ENCODE measurements around the gene MKI67. TPM values are rescaled to one million over a fixed set of nuclear protein-coding genes. Genes with fewer than 3 reads are reported as not detected.
"Not testable (repeated sequence)": the region's sequence is repeated elsewhere in the genome, so short reads cannot be mapped to it uniquely, and the experiment has no call there.

MKI67 gene
- total RNA-seq, 1 donor, result 2.5 TPM

- Histone ChIP-seq H3K27ac (ENCODE audit: low read depth, low read length) (no peak overlapping the region), H3K27me3 (ENCODE audit: insufficient read depth, low read length) (no peaks in the 10 kb centered on the region), H3K36me3 (ENCODE audit: insufficient read depth, low read length) (no peaks in the 10 kb centered on the region), H3K79me2 (ENCODE audit: insufficient read depth, low read length) (no peaks in the 10 kb centered on the region), H3K4me3 (ENCODE audit: insufficient read depth, low read length) (no peak overlapping the region), H2AFZ (ENCODE audit: low read length) (no peak overlapping the region), H4K20me1 (ENCODE audit: insufficient read depth, low read length) (no peaks in the 10 kb centered on the region), H3K4me2 (ENCODE audit: insufficient read depth, low read length) (no peak overlapping the region), H3K4me1 (ENCODE audit: insufficient read depth, low read length) (no peaks in the 10 kb centered on the region), H3K9me3 (ENCODE audit: low read depth, low read length) (no peaks in the 10 kb centered on the region)
- TF ChIP-seq, protein P1, sequence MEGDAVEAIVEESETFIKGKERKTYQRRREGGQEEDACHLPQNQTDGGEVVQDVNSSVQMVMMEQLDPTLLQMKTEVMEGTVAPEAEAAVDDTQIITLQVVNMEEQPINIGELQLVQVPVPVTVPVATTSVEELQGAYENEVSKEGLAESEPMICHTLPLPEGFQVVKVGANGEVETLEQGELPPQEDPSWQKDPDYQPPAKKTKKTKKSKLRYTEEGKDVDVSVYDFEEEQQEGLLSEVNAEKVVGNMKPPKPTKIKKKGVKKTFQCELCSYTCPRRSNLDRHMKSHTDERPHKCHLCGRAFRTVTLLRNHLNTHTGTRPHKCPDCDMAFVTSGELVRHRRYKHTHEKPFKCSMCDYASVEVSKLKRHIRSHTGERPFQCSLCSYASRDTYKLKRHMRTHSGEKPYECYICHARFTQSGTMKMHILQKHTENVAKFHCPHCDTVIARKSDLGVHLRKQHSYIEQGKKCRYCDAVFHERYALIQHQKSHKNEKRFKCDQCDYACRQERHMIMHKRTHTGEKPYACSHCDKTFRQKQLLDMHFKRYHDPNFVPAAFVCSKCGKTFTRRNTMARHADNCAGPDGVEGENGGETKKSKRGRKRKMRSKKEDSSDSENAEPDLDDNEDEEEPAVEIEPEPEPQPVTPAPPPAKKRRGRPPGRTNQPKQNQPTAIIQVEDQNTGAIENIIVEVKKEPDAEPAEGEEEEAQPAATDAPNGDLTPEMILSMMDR (IDR thresholded peaks at IDR 0.05; ENCODE audit: extremely low read depth, low read depth, low read length), result no peak
- DNase-seq (ENCODE audit: insufficient read length, low spot score, missing footprints), result no peak
Measured at GRCh38 chr10:128172756-128173155, 46.5 kb upstream of the MKI67 start.

GRCh38 chr10:128169811-128170379, 43.7 kb upstream of the MKI67 start:
- Histone ChIP-seq H3K36me3 (ENCODE audit: insufficient read depth, low read length) (no peaks in the 10 kb centered on the region), H3K79me2 (ENCODE audit: insufficient read depth, low read length) (no peaks in the 10 kb centered on the region), H3K27ac (ENCODE audit: low read depth, low read length) (no peak overlapping the region), H3K9me3 (ENCODE audit: low read depth, low read length) (no peaks in the 10 kb centered on the region), H3K4me1 (ENCODE audit: insufficient read depth, low read length) (no peaks in the 10 kb centered on the region), H3K4me2 (ENCODE audit: insufficient read depth, low read length) (no peak overlapping the region), H3K4me3 (ENCODE audit: insufficient read depth, low read length) (no peak overlapping the region), H3K27me3 (ENCODE audit: insufficient read depth, low read length) (no peaks in the 10 kb centered on the region), H2AFZ (ENCODE audit: low read length) (no peak overlapping the region), H4K20me1 (ENCODE audit: insufficient read depth, low read length) (no peaks in the 10 kb centered on the region)
- TF ChIP-seq, protein P1 (IDR thresholded peaks at IDR 0.05; ENCODE audit: extremely low read depth, low read depth, low read length), result no peak
- DNase-seq (ENCODE audit: insufficient read length, low spot score, missing footprints), result no peak

DNA sequence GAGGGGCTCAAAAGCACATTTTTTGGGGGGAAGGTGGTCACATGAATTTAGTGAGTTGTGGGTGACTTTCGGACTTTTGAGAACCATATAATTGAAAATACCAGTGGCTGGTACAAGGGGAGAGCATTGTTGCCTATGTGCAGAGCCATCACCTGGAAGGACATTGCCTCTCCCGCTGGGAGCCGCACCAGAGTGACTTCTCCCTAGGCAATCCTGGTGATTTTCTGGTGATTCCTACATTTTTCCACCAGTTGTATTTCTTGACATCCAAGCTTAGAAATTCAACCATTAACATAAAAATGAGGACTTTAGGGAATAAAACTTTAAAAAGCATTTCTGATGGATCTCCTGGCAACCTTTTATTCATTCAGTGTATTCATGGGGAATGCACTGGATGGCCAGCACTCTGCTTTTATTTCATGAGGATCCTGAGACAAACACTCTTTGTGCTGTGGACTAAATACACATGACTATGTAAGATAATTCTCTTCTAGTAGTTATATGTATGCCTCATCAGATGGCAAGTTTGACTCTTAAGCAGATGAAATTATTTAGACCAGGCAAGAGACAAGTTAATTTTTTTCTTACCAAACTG, 41.8 kb upstream of the MKI67 start:
- H3K27me3 ChIP-seq (ENCODE audit: insufficient read depth, low read length), result no peaks in the 10 kb centered on the region
- H2AFZ ChIP-seq (ENCODE audit: low read length), result no peak overlapping the region
- H3K27ac ChIP-seq (ENCODE audit: low read depth, low read length), result no peak overlapping the region
- H3K9me3 ChIP-seq (ENCODE audit: low read depth, low read length), result no peaks in the 10 kb centered on the region
- TF ChIP-seq, protein P1 (IDR thresholded peaks at IDR 0.05; ENCODE audit: extremely low read depth, low read depth, low read length), result no peak
- no peaks in the 10 kb centered on the region for H3K79me2 ChIP-seq (ENCODE audit: insufficient read depth, low read length)
- no peaks in the 10 kb centered on the region for H3K36me3 ChIP-seq (ENCODE audit: insufficient read depth, low read length)
- H4K20me1 ChIP-seq (ENCODE audit: insufficient read depth, low read length), result no peaks in the 10 kb centered on the region
- H3K4me1 ChIP-seq (ENCODE audit: insufficient read depth, low read length), result no peaks in the 10 kb centered on the region
- no peak overlapping the region for H3K4me3 ChIP-seq (ENCODE audit: insufficient read depth, low read length)
- no peak overlapping the region for H3K4me2 ChIP-seq (ENCODE audit: insufficient read depth, low read length)
- DNase-seq (ENCODE audit: insufficient read length, low spot score, missing footprints), result no peak

GRCh38 chr10:128167123-128167522, 40.9 kb upstream of the MKI67 start:
- H3K27me3 ChIP-seq (ENCODE audit: insufficient read depth, low read length); H3K79me2 ChIP-seq (ENCODE audit: insufficient read depth, low read length); H4K20me1 ChIP-seq (ENCODE audit: insufficient read depth, low read length); H3K27ac ChIP-seq (ENCODE audit: low read depth, low read length); H3K36me3 ChIP-seq (ENCODE audit: insufficient read depth, low read length); H2AFZ ChIP-seq (ENCODE audit: low read length); H3K4me2 ChIP-seq (ENCODE audit: insufficient read depth, low read length); H3K9me3 ChIP-seq (ENCODE audit: low read depth, low read length); H3K4me3 ChIP-seq (ENCODE audit: insufficient read depth, low read length); DNase-seq (ENCODE audit: insufficient read length, low spot score, missing footprints); H3K4me1 ChIP-seq (ENCODE audit: insufficient read depth, low read length): not testable (repeated sequence)

All from osteoblast (primary cell).